IMR-90 (cell line): ENCODE data around the gene SLC39A11. TPM values are rescaled to one million over a fixed set of nuclear protein-coding genes. Genes with fewer than 3 reads are reported as not detected.

Experiments used
- ATAC-seq: fragments of 200-7000 bp; cut with Tn5 transposase; 2 replicates; pipeline ENCODE4 v1.9.1; 2020; ENCODE audit warnings: low read depth, mild to moderate bottlenecking, moderate library complexity
- BruUV-seq: library from RNA; stranded (reverse); fragments of 400-500 nt; replicated peaks from 2 replicates; lab custom pipeline; 2021; lab: Mats Ljungman, UMichigan
- CTCF ChIA-PET: fragments of 300-600 bp; formaldehyde crosslinking; extraction: SDS; loops from one replicate; lab custom pipeline; 2021; ENCODE audit warnings: antibody characterized with exemption; lab: Yijun Ruan, JAX
- POLR2A ChIA-PET: fragments of 300-600 bp; sonication (Branson Sonifier 250); formaldehyde crosslinking; loops from one replicate; lab custom pipeline; 2022; ENCODE audit warnings: antibody characterized with exemption; ENCODE audit not compliant: unreplicated experiment; lab: Charles Lee
- DNase-seq: peaks from one replicate; pipeline ENCODE4 v3.0.0; 2013
- H2AFZ ChIP-seq: replicated peaks from 2 replicates; pipeline ENCODE3; 2013; ENCODE audit warnings: low read length, mild to moderate bottlenecking; ENCODE audit not compliant: poor library complexity
- H2AK5ac ChIP-seq: 2 replicates; pipeline ENCODE4 v1.6.1; 2013; ENCODE audit warnings: low read depth, low read length, inconsistent platforms
- H2AK9ac ChIP-seq: replicated peaks from 2 replicates; pipeline ENCODE3; 2013; ENCODE audit warnings: mild to moderate bottlenecking, low read depth, low read length, moderate library complexity; ENCODE audit not compliant: poor library complexity
- H2BK120ac ChIP-seq: 2 replicates; pipeline ENCODE4 v1.6.1; 2013; ENCODE audit warnings: low read depth, low read length, inconsistent platforms
- H2BK15ac ChIP-seq: 3 replicates; pipeline ENCODE4 v1.6.1; 2013; ENCODE audit warnings: low read depth, low read length, inconsistent platforms
- H2BK20ac ChIP-seq: 2 replicates; pipeline ENCODE4 v1.6.1; 2013; ENCODE audit warnings: low read depth, mild to moderate bottlenecking, inconsistent platforms, low read length, moderate library complexity
- H2BK5ac ChIP-seq: 2 replicates; pipeline ENCODE4 v1.6.1; 2013; ENCODE audit warnings: mild to moderate bottlenecking, low read depth, low read length, inconsistent platforms; ENCODE audit not compliant: poor library complexity, severe bottlenecking
- H3K14ac ChIP-seq: replicated peaks from 2 replicates; pipeline ENCODE4 v1.6.1; 2013; ENCODE audit warnings: low read depth, low read length, inconsistent platforms
- H3K18ac ChIP-seq: 2 replicates; pipeline ENCODE4 v1.6.1; 2013; ENCODE audit warnings: low read depth, low read length, control low read depth
- H3K23ac ChIP-seq: 2 replicates; pipeline ENCODE4 v1.6.1; 2013; ENCODE audit warnings: low read depth, low read length, inconsistent platforms
- H3K27ac ChIP-seq: 2 replicates; pipeline ENCODE4 v1.5.1; 2013; ENCODE audit warnings: mild to moderate bottlenecking, control low read depth, low read length; ENCODE audit not compliant: insufficient read depth
- H3K27me3 ChIP-seq: 2 replicates; pipeline ENCODE4 v1.6.1; 2013; ENCODE audit warnings: low read length; ENCODE audit not compliant: control insufficient read depth, insufficient read depth
- H3K36me3 ChIP-seq: 2 replicates; pipeline ENCODE4 v1.6.1; 2013; ENCODE audit warnings: low read length, mixed read lengths; ENCODE audit not compliant: control insufficient read depth, insufficient read depth
- H3K4ac ChIP-seq: 2 replicates; pipeline ENCODE4 v1.6.1; 2013; ENCODE audit warnings: low read depth, low read length, inconsistent platforms
- H3K4me1 ChIP-seq: 2 replicates; pipeline ENCODE4 v1.6.1; 2013; ENCODE audit warnings: low read length, mixed read lengths; ENCODE audit not compliant: control insufficient read depth, insufficient read depth
- H3K4me2 ChIP-seq: 2 replicates; pipeline ENCODE4 v1.6.1; 2013; ENCODE audit warnings: low read depth, mild to moderate bottlenecking, control low read depth, low read length, moderate library complexity
- H3K4me3 ChIP-seq: 2 replicates; pipeline ENCODE4 v1.5.1; 2013; ENCODE audit warnings: low read depth, mild to moderate bottlenecking, control low read depth, low read length, moderate library complexity; ENCODE audit not compliant: insufficient read depth
- H3K56ac ChIP-seq: 2 replicates; pipeline ENCODE4 v1.6.1; 2013; ENCODE audit warnings: low read length, inconsistent platforms; ENCODE audit not compliant: insufficient read depth; ENCODE audit errors: extremely low read depth
- H3K79me1 ChIP-seq, 2 experiments: 2 replicates each; pipeline ENCODE4 v1.6.1; 2013; ENCODE audit warnings: low read length in 2 of 2, inconsistent platforms in 1 of 2, low read depth in 1 of 2
- H3K9ac ChIP-seq: 2 replicates; pipeline ENCODE4 v1.6.1; 2013; ENCODE audit warnings: low read depth, low read length, control low read depth
- H3K9me1 ChIP-seq: 2 replicates; pipeline ENCODE4 v1.6.1; 2013; ENCODE audit warnings: low read length, inconsistent platforms; ENCODE audit not compliant: insufficient read depth
- H3K9me3 ChIP-seq: 2 replicates; pipeline ENCODE4 v1.6.1; 2013; ENCODE audit warnings: low read length; ENCODE audit not compliant: control insufficient read depth, insufficient read depth
- H4K20me1 ChIP-seq: 2 replicates; pipeline ENCODE4 v1.6.1; 2013; ENCODE audit warnings: low read length, inconsistent platforms; ENCODE audit not compliant: insufficient read depth
- H4K5ac ChIP-seq: 2 replicates; pipeline ENCODE4 v1.6.1; 2013; ENCODE audit warnings: mild to moderate bottlenecking, low read depth, low read length, control low read depth
- H4K8ac ChIP-seq, 2 experiments: 2 replicates each; pipeline ENCODE4 v1.6.1; 2013; ENCODE audit warnings: low read depth in 2 of 2, low read length in 2 of 2, control low read depth in 1 of 2, inconsistent platforms in 1 of 2
- H4K91ac ChIP-seq: 2 replicates; pipeline ENCODE4 v1.6.1; 2013; ENCODE audit warnings: low read depth, low read length, inconsistent platforms; ENCODE audit not compliant: insufficient read depth
- FOS ChIP-seq: fragments of 150-350 bp; IDR thresholded peaks from 2 replicates; pipeline ENCODE4 v1.6.1; 2016; ENCODE audit warnings: low read depth, low read length
- NFE2L2 ChIP-seq: fragments of 150-350 bp; IDR thresholded peaks from 2 replicates; pipeline ENCODE4 v1.6.1; 2016; ENCODE audit warnings: low read depth, mild to moderate bottlenecking, low read length
- RFX5 ChIP-seq: IDR thresholded peaks from 2 replicates; pipeline ENCODE4 v1.8.0; 2012; ENCODE audit warnings: low read depth, mild to moderate bottlenecking, low read length, moderate library complexity
- WGBS, 2 experiments: methylation state at CpG; one replicate each; pipeline versions ENCODE4 v1.1.5 to v1.1.7; 2013; ENCODE audit warnings: missing lambda C conversion rate in 2 of 2; ENCODE audit not compliant: insufficient read length in 1 of 2; ENCODE audit errors: extremely low coverage in 2 of 2; 5-methylcytosine and 5-hydroxymethylcytosine counted together
- dilution Hi-C: fragments of 300-500 bp; cut with HindIII; formaldehyde crosslinking; loops from one replicate; pipeline ENCODE4 v1.14.3; 2018; ENCODE audit warnings: low sequenced_read_pairs; ENCODE audit not compliant: unreplicated experiment
- in situ Hi-C: fragments of 300-500 bp; cut with MboI; formaldehyde crosslinking; loops from 3 replicates; pipeline ENCODE4 v1.14.3; 2019; ENCODE audit warnings: low sequenced_read_pairs, inconsistent platforms, mixed read lengths
- intact Hi-C: fragments of 100-400 bp; cut with micrococcal nuclease; formaldehyde crosslinking; loops from 2 replicates; pipeline ENCODE4 v1.10.0; 2022
- polyA plus RNA-seq, 3 experiments: library from polyadenylated mRNA; depleted of rRNA; stranded (reverse); fragments of >200 nt; gene quantifications; 2 replicates each; pipeline ENCODE4 v1.2.3, GENCODE V29; 2012; ENCODE audit warnings: low replicate concordance in 1 of 3
- total RNA-seq: library from RNA; depleted of rRNA; stranded (reverse); fragments of >200 nt; gene quantifications from 2 replicates; pipeline ENCODE4 v1.2.3, GENCODE V29; 2012

SLC39A11 gene
- total and polyA plus RNA-seq, 2 of the 4 experiments (the other 2 are of a cell fraction), result 8.8 to 14.3 TPM

DNA sequence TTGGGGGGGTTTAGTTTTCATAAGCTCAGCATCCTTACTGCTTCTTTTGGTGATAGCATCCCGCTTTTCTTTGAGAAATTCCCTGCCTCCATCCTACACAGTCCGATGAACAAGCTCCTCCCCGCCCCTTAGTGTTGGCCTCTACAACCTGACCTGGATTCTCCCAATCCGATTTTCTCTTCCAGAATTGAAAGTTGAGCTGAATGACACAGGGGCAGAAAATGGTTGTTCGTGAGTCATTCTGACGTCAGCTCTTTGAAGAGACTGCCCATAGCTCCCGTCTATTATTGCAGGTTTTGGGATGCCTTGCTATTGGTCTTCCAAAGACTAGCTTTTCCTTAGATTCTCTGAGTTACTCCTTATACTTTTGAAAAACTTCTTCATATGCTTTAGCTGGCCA lies 279.7 kb downstream of the SLC39A11 start:
- H4K8ac ChIP-seq, result no peak overlapping the region
- 0 out of 2 replicates have a peak, but pooled peaks cover 1% of the 10 kb centered on the region for H3K36me3 ChIP-seq
- no peak overlapping the region for H4K91ac ChIP-seq
- in situ Hi-C loops (no loop called here), intact Hi-C loops (no loop called here), dilution Hi-C loops (no loop called here)
- no peak overlapping the region for H3K18ac ChIP-seq
- TF ChIP-seq FOS (peak; percentile 42), NFE2L2 (peak; percentile 11; the same call in 1 of the 2 replicates), RFX5 (no peak)
- no peaks in the 10 kb centered on the region for H4K20me1 ChIP-seq
- no peak overlapping the region for H3K23ac ChIP-seq
- no peak overlapping the region for H2BK15ac ChIP-seq
- H2AK9ac ChIP-seq, result no peak overlapping the region
- peak overlapping the region; percentile 69 for H2AFZ ChIP-seq
- no peak overlapping the region for H3K27ac ChIP-seq
- H2BK5ac ChIP-seq, result no peak overlapping the region
- no TSS peak for BruUV-seq
- no peak overlapping the region for H3K14ac ChIP-seq
- no peak overlapping the region for H4K5ac ChIP-seq
- peak; percentile 86 for DNase-seq
- peak; percentile 64 for ATAC-seq
- no peak overlapping the region for H3K4ac ChIP-seq
- H3K79me1 ChIP-seq, result no peaks in the 10 kb centered on the region
- H2AK5ac ChIP-seq, result no peak overlapping the region
- no peaks in the 10 kb centered on the region for H3K27me3 ChIP-seq
- no CpG with 5 or more reads among the region's 7 CpGs for WGBS, 2 experiments
- no peak overlapping the region for H3K4me2 ChIP-seq
- no peak overlapping the region for H2BK120ac ChIP-seq
- peaks cover 3% of the 10 kb centered on the region; the same call in 1 of the 2 replicates for H3K9me3 ChIP-seq
- CTCF ChIA-PET, result no interaction called here
- no peak overlapping the region for H2BK20ac ChIP-seq
- H3K9me1 ChIP-seq, result no peaks in the 10 kb centered on the region
- H3K4me3 ChIP-seq, result no peak overlapping the region
- POLR2A ChIA-PET, result no interaction called here
- H3K9ac ChIP-seq, result no peak overlapping the region
- H3K4me1 ChIP-seq, result no peaks in the 10 kb centered on the region; the same call in 1 of the 2 replicates
- no peak overlapping the region for H3K56ac ChIP-seq
